OCI-LY1 (cell line): ENCODE data around the gene MICU1.
"Not testable (repeated sequence)": the region's sequence is repeated elsewhere in the genome, so short reads cannot be mapped to it uniquely, and the experiment has no call there.

ENCODE experiments used
- CTCF ChIP-seq: fragments of 200-600 bp; sonication (generic), shearing (Covaris generic); IDR thresholded peaks from 2 replicates; pipeline ENCODE4 v1.5.1; 2017; ENCODE audit warnings: mild to moderate bottlenecking, antibody characterized with exemption, low read length, moderate library complexity, mixed read lengths
- EZH2 ChIP-seq: fragments of 200-600 bp; sonication (generic), shearing (Covaris generic); IDR thresholded peaks from 2 replicates; pipeline ENCODE4 v1.8.0; 2017; ENCODE audit warnings: borderline replicate concordance, mixed run types, mild to moderate bottlenecking, antibody characterized with exemption, low read length, moderate library complexity, mixed read lengths

GRCh38 chr10:72346117-72346516 lies 279.8 kb downstream of the MICU1 start:
- not testable (repeated sequence) for TF ChIP-seq CTCF, EZH2
